Measurements from ENCODE around the gene APEH.
"Not testable (repeated sequence)": the region's sequence is repeated elsewhere in the genome, so short reads cannot be mapped to it uniquely, and the experiment has no call there.

DNA sequence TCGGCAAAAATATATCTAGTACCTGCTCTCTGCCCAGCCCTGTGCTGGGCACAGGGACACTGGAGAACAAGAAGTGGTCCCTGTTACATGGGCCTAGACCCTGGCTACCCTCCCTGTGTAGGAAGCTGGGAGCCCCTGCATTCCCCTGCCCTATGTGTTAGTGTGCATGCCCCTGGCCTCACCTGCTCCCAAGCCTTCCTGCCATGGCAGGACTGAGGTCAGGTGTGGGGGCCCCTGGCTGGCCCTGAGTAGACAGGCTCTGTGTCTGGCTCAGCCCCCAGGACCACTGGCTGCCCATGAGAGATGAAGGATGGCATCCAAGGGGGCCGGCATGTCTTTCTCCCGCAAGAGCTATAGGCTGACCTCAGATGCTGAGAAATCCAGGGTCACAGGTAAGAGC lies 16.7 kb downstream of the APEH start:
- TF ChIP-seq JUNB (IDR thresholded peaks at IDR 0.05; ENCODE audit: unreplicated experiment); EZH2phosphoT487 (IDR thresholded peaks at IDR 0.05; ENCODE audit: unreplicated experiment); POLR2AphosphoS5 (IDR thresholded peaks at IDR 0.05; ENCODE audit: low read depth): not testable (repeated sequence)
- TF ChIP-seq, protein P1, sequence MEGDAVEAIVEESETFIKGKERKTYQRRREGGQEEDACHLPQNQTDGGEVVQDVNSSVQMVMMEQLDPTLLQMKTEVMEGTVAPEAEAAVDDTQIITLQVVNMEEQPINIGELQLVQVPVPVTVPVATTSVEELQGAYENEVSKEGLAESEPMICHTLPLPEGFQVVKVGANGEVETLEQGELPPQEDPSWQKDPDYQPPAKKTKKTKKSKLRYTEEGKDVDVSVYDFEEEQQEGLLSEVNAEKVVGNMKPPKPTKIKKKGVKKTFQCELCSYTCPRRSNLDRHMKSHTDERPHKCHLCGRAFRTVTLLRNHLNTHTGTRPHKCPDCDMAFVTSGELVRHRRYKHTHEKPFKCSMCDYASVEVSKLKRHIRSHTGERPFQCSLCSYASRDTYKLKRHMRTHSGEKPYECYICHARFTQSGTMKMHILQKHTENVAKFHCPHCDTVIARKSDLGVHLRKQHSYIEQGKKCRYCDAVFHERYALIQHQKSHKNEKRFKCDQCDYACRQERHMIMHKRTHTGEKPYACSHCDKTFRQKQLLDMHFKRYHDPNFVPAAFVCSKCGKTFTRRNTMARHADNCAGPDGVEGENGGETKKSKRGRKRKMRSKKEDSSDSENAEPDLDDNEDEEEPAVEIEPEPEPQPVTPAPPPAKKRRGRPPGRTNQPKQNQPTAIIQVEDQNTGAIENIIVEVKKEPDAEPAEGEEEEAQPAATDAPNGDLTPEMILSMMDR (conservative IDR thresholded peaks at IDR 0.05; ENCODE audit: low read depth in 2 of 2) = not testable (repeated sequence)
- TF ChIP-seq, protein P2, sequence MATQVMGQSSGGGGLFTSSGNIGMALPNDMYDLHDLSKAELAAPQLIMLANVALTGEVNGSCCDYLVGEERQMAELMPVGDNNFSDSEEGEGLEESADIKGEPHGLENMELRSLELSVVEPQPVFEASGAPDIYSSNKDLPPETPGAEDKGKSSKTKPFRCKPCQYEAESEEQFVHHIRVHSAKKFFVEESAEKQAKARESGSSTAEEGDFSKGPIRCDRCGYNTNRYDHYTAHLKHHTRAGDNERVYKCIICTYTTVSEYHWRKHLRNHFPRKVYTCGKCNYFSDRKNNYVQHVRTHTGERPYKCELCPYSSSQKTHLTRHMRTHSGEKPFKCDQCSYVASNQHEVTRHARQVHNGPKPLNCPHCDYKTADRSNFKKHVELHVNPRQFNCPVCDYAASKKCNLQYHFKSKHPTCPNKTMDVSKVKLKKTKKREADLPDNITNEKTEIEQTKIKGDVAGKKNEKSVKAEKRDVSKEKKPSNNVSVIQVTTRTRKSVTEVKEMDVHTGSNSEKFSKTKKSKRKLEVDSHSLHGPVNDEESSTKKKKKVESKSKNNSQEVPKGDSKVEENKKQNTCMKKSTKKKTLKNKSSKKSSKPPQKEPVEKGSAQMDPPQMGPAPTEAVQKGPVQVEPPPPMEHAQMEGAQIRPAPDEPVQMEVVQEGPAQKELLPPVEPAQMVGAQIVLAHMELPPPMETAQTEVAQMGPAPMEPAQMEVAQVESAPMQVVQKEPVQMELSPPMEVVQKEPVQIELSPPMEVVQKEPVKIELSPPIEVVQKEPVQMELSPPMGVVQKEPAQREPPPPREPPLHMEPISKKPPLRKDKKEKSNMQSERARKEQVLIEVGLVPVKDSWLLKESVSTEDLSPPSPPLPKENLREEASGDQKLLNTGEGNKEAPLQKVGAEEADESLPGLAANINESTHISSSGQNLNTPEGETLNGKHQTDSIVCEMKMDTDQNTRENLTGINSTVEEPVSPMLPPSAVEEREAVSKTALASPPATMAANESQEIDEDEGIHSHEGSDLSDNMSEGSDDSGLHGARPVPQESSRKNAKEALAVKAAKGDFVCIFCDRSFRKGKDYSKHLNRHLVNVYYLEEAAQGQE (IDR thresholded peaks at IDR 0.05; ENCODE audit: unreplicated experiment) = not testable (repeated sequence)

All from GM23338 (cell line).